GM12878 (cell line): Measurements from ENCODE around the gene GRIFIN.

Source experiments
- MYC ChIP-seq: IDR thresholded peaks from 2 replicates; pipeline ENCODE4 v1.6.1; 2011; ENCODE audit warnings: mild to moderate bottlenecking, low read length, moderate library complexity, inconsistent platforms; ENCODE audit not compliant: insufficient read depth, insufficient replicate concordance, insufficient read length, severe bottlenecking
- POLR2AphosphoS5 ChIP-seq: IDR thresholded peaks from 2 replicates; pipeline ENCODE4 v1.6.1; 2011; ENCODE audit warnings: mild to moderate bottlenecking, low read length, inconsistent platforms
- SRF ChIP-seq, 2 experiments: IDR thresholded peaks; 2 replicates each; pipeline ENCODE4 v1.6.1; 2011; ENCODE audit warnings: low read depth in 2 of 2, low read length in 2 of 2, mild to moderate bottlenecking in 1 of 2, moderate library complexity in 1 of 2
- TCF7 ChIP-seq: IDR thresholded peaks from 2 replicates; pipeline ENCODE4 v1.6.1; 2014; ENCODE audit warnings: antibody characterized with exemption, borderline replicate concordance
- ZNF274 ChIP-seq: IDR thresholded peaks from one replicate; pipeline ENCODE4 v1.8.0; 2011; ENCODE audit not compliant: insufficient read length, insufficient read depth
- TF ChIP-seq, protein P1 (sequence below), 3 experiments: IDR thresholded peaks in 2 of 3; conservative IDR thresholded peaks in 1 of 3; 2 replicates each; pipeline ENCODE4 v1.5.1; 2011; ENCODE audit warnings: low read depth in 3 of 3, low read length in 3 of 3, mild to moderate bottlenecking in 3 of 3, control low read depth in 2 of 3, moderate library complexity in 2 of 3, inconsistent platforms in 1 of 3, mixed read lengths in 1 of 3; ENCODE audit not compliant: control insufficient read depth in 2 of 3, insufficient read depth in 1 of 3; ENCODE audit errors: extremely low read depth in 1 of 3

- TF ChIP-seq MYC, result no peak
- TF ChIP-seq TCF7, result no peak
- no peak for TF ChIP-seq POLR2AphosphoS5
- TF ChIP-seq ZNF274, result no peak
- no peak for TF ChIP-seq SRF (IDR thresholded peaks at IDR 0.05; ENCODE audit: low read depth in 2 of 2, low read length in 2 of 2)
- TF ChIP-seq, protein P1, sequence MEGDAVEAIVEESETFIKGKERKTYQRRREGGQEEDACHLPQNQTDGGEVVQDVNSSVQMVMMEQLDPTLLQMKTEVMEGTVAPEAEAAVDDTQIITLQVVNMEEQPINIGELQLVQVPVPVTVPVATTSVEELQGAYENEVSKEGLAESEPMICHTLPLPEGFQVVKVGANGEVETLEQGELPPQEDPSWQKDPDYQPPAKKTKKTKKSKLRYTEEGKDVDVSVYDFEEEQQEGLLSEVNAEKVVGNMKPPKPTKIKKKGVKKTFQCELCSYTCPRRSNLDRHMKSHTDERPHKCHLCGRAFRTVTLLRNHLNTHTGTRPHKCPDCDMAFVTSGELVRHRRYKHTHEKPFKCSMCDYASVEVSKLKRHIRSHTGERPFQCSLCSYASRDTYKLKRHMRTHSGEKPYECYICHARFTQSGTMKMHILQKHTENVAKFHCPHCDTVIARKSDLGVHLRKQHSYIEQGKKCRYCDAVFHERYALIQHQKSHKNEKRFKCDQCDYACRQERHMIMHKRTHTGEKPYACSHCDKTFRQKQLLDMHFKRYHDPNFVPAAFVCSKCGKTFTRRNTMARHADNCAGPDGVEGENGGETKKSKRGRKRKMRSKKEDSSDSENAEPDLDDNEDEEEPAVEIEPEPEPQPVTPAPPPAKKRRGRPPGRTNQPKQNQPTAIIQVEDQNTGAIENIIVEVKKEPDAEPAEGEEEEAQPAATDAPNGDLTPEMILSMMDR (IDR thresholded peaks at IDR 0.05 in 2 of 3, conservative IDR thresholded peaks at IDR 0.05 in 1 of 3; ENCODE audit: control insufficient read depth in 2 of 3, extremely low read depth in 1 of 3, insufficient read depth in 1 of 3, low read depth in 3 of 3, low read length in 3 of 3), result no peak
Measured at GRCh38 chr7:2462731-2463130, 13.5 kb downstream of the GRIFIN start.
